B cell (primary cell): ENCODE data around the gene SEMA4A. TPM values are rescaled to one million over a fixed set of nuclear protein-coding genes. Genes with fewer than 3 reads are reported as not detected.

ENCODE experiments used
- ATAC-seq: fragments of 200-7000 bp; cut with Tn5 transposase; one replicate; pipeline ENCODE4 v1.10.0; 2021; ENCODE audit warnings: low read depth, mild to moderate bottlenecking, moderate number of reproducible peaks, moderate library complexity
- CTCF ChIA-PET: fragments of 350-600 bp; sonication (Branson Sonifier 250); formaldehyde crosslinking; loops from one replicate; lab custom pipeline; 2021; ENCODE audit warnings: antibody characterized with exemption, inconsistent platforms; lab: Charles Lee
- POLR2A ChIA-PET: fragments of 350-600 bp; sonication (Branson Sonifier 250); formaldehyde crosslinking; loops from one replicate; lab custom pipeline; 2021; ENCODE audit warnings: antibody characterized with exemption; lab: Charles Lee
- DNase-seq: peaks from one replicate; pipeline ENCODE4 v3.0.0; 2013
- H2AFZ ChIP-seq: 2 replicates; pipeline ENCODE4 v1.6.1; 2012; ENCODE audit warnings: mild to moderate bottlenecking, low read depth, low read length; ENCODE audit not compliant: insufficient read depth, poor library complexity, severe bottlenecking
- H3K27ac ChIP-seq, 2 donors: 1 replicate in 1 of 2; 2 replicates in 1 of 2; pipeline ENCODE4 v1.5.1; 2012 to 2013; ENCODE audit warnings: low read length in 2 of 2, mild to moderate bottlenecking in 2 of 2, moderate library complexity in 1 of 2
- H3K27me3 ChIP-seq, 4 experiments: fragments of 200-600 bp in 1 of 4; sonication (generic) in 1 of 4; replicated peaks in 1 of 4; 1 replicate in 2 of 4; 2 replicates in 2 of 4; pipeline versions ENCODE4 v1.6.1 to v1.7.0; 2013 to 2016; ENCODE audit warnings: low read length in 3 of 4, mild to moderate bottlenecking in 2 of 4, mixed read lengths in 1 of 4, moderate library complexity in 1 of 4; ENCODE audit not compliant: insufficient read depth in 4 of 4, control insufficient read depth in 3 of 4; ENCODE audit errors: control extremely low read depth in 1 of 4
- H3K36me3 ChIP-seq, 2 experiments: replicated peaks in 1 of 2; 1 replicate in 1 of 2; 2 replicates in 1 of 2; pipeline versions ENCODE4 v1.6.1 to v1.7.1; 2013; ENCODE audit warnings: low read length in 1 of 2; ENCODE audit not compliant: insufficient read depth in 2 of 2, control insufficient read depth in 1 of 2; ENCODE audit errors: control extremely low read depth in 1 of 2, extremely low read depth in 1 of 2
- H3K4me1 ChIP-seq, 2 donors: fragments of 200-600 bp in 1 of 2; sonication (generic) in 1 of 2; 1 replicate in 1 of 2; 2 replicates in 1 of 2; pipeline versions ENCODE4 v1.5.1 to v1.6.1; 2013 to 2017; ENCODE audit warnings: low read length in 2 of 2; ENCODE audit not compliant: control insufficient read depth in 2 of 2, insufficient read depth in 2 of 2
- H3K4me2 ChIP-seq: replicated peaks from 2 replicates; pipeline ENCODE3; 2012; ENCODE audit warnings: mild to moderate bottlenecking, low read depth, low read length; ENCODE audit not compliant: poor library complexity, severe bottlenecking
- H3K4me3 ChIP-seq, 5 experiments: fragments of 200-600 bp in 1 of 5; sonication (generic) in 1 of 5; 1 replicate in 3 of 5; 2 replicates in 2 of 5; pipeline versions ENCODE4 v1.5.1 to v1.7.0; 2011 to 2016; ENCODE audit warnings: low read length in 4 of 5, mild to moderate bottlenecking in 4 of 5, low read depth in 2 of 5, control low read depth in 1 of 5, moderate library complexity in 1 of 5; ENCODE audit not compliant: insufficient read depth in 1 of 5; ENCODE audit errors: control extremely low read depth in 1 of 5, extremely low read depth in 1 of 5
- H3K79me2 ChIP-seq: fragments of 200-600 bp; sonication (generic); one replicate; pipeline ENCODE4 v1.6.0; 2016; ENCODE audit warnings: low read length; ENCODE audit not compliant: control insufficient read depth, insufficient read depth
- H3K9ac ChIP-seq: fragments of 200-600 bp; sonication (generic); 2 replicates; pipeline ENCODE4 v1.6.1; 2017; ENCODE audit warnings: mild to moderate bottlenecking, low read length, moderate library complexity
- H3K9me3 ChIP-seq, 3 donors: one replicate each; pipeline versions ENCODE4 v1.6.1 to v1.7.1; 2013; ENCODE audit warnings: low read length in 2 of 3; ENCODE audit not compliant: control insufficient read depth in 2 of 3, insufficient read depth in 1 of 3; ENCODE audit errors: control extremely low read depth in 1 of 3
- H4K20me1 ChIP-seq: 2 replicates; pipeline ENCODE4 v1.6.0; 2012; ENCODE audit warnings: mild to moderate bottlenecking, low read length; ENCODE audit not compliant: insufficient read depth, control insufficient read depth, poor library complexity, severe bottlenecking
- H3K27ac Mint-ChIP-seq: one replicate; pipeline ENCODE4 v1.8.0; 2021; ENCODE audit warnings: mixed read lengths
- H3K27me3 Mint-ChIP-seq: one replicate; pipeline ENCODE4 v1.8.0; 2021; ENCODE audit warnings: mixed read lengths
- H3K4me1 Mint-ChIP-seq: one replicate; pipeline ENCODE4 v1.8.0; 2021; ENCODE audit warnings: mixed read lengths
- H3K4me3 Mint-ChIP-seq: one replicate; pipeline ENCODE4 v1.8.0; 2021; ENCODE audit warnings: mixed read lengths
- H3K9me3 Mint-ChIP-seq: one replicate; pipeline ENCODE4 v1.8.0; 2022; ENCODE audit warnings: mixed read lengths; ENCODE audit not compliant: insufficient read depth
- EZH2 ChIP-seq: IDR thresholded peaks from 2 replicates; pipeline ENCODE4 v1.6.1; 2012; ENCODE audit warnings: borderline replicate concordance, low read depth, mild to moderate bottlenecking, moderate library complexity, low read length; ENCODE audit not compliant: insufficient read depth, poor library complexity, severe bottlenecking
- WGBS: methylation state at CpG from one replicate; pipeline ENCODE4 v1.1.5; 2013; ENCODE audit warnings: missing lambda C conversion rate; ENCODE audit not compliant: insufficient coverage; 5-methylcytosine and 5-hydroxymethylcytosine counted together
- intact Hi-C: fragments of 100-400 bp; cut with micrococcal nuclease; formaldehyde crosslinking; loops from one replicate; pipeline ENCODE4 v1.10.0; 2022
- polyA plus RNA-seq: library from polyadenylated mRNA; depleted of rRNA; stranded (reverse); fragments of >200 nt; gene quantifications from 2 replicates; pipeline ENCODE4 v1.2.3, GENCODE V29; 2012
- small RNA-seq: library from RNA; depleted of rRNA; stranded (forward); fragments of <200 nt; gene quantifications from one replicate; pipeline ENCODE3, GENCODE V24; 2012; ENCODE audit warnings: low replicate concordance, low read depth; ENCODE audit not compliant: insufficient read length
- total RNA-seq, 2 donors: library from RNA; stranded (reverse); fragments of 120-200 nt in 1 of 2; gene quantifications; 1 replicate in 1 of 2; 2 replicates in 1 of 2; pipeline versions ENCODE4 v1.2.3 to v1.2.4, GENCODE V29; 2013 to 2022
- TF ChIP-seq, protein P1 (sequence below): fragments of 200-600 bp; IDR thresholded peaks from one replicate; pipeline ENCODE4 v1.8.0; 2022; ENCODE audit warnings: antibody characterized with exemption, mild to moderate bottlenecking

Gene SEMA4A
- total and polyA plus RNA-seq, 2 donors (not counting 1 experiment from before 2014, with no cell fraction given) = 9.2 to 15.5 TPM

DNA sequence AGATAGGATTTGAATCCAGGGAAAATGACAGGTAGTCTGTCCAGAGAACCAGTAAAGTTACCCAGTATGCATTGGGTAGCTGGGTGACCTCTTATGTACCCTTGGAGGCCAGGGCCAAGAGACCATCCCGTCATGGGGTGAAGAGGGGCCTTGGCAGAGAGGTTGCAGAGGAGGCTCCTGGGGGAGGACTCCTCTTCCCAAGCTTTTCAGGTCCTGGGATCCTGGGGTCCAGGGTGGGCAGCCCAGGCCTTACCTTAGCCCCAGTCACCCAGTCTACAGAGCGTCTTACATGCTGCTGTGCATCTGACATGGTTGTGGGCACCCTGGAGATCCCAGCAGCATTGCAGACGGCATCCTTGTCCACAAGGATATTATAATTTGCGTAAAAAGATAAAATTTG is 73.4 kb downstream of the SEMA4A start:
- no peak overlapping the region for H3K4me2 ChIP-seq
- ATAC-seq (no peak), DNase-seq (no peak)
- no peak overlapping the region for H3K9ac ChIP-seq
- no peak overlapping the region for H3K4me3 Mint-ChIP-seq
- intact Hi-C loops = no loop called here
- H3K27ac ChIP-seq = no peak overlapping the region
- H3K36me3 ChIP-seq = peaks cover 22 to 37% of the 10 kb centered on the region in 2 experiments
- H3K4me3 ChIP-seq = no peak overlapping the region
- ChIA-PET POLR2A (interaction anchor here (0.6 kb wide), 1 partner anchor 76 kb away, joined by 3 read pairs; no protein-coding TSS in a partner anchor), CTCF (interaction anchor here (0.6 to 14.5 kb wide), 9 partner anchors 13 to 135 kb away, joined by 3 to 381 read pairs (median 39); partner anchors contain the start of genes PMF1 and SEMA4A)
- peaks cover 26% of the 10 kb centered on the region for H3K79me2 ChIP-seq
- peaks cover 4% of the 10 kb centered on the region for H3K4me1 Mint-ChIP-seq
- no peak overlapping the region for H3K27ac Mint-ChIP-seq
- no peaks in the 10 kb centered on the region for H4K20me1 ChIP-seq
- no peak for TF ChIP-seq EZH2
- TF ChIP-seq, protein P1, sequence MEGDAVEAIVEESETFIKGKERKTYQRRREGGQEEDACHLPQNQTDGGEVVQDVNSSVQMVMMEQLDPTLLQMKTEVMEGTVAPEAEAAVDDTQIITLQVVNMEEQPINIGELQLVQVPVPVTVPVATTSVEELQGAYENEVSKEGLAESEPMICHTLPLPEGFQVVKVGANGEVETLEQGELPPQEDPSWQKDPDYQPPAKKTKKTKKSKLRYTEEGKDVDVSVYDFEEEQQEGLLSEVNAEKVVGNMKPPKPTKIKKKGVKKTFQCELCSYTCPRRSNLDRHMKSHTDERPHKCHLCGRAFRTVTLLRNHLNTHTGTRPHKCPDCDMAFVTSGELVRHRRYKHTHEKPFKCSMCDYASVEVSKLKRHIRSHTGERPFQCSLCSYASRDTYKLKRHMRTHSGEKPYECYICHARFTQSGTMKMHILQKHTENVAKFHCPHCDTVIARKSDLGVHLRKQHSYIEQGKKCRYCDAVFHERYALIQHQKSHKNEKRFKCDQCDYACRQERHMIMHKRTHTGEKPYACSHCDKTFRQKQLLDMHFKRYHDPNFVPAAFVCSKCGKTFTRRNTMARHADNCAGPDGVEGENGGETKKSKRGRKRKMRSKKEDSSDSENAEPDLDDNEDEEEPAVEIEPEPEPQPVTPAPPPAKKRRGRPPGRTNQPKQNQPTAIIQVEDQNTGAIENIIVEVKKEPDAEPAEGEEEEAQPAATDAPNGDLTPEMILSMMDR = no peak
- H3K4me1 ChIP-seq = no peaks in the 10 kb centered on the region
- WGBS = 95% methylated on average over 4 of the region's 4 CpGs
- no peaks in the 10 kb centered on the region for H3K27me3 ChIP-seq
- H3K9me3 ChIP-seq = no peaks in the 10 kb centered on the region
- no peaks in the 10 kb centered on the region for H3K27me3 Mint-ChIP-seq
- H3K9me3 Mint-ChIP-seq = no peaks in the 10 kb centered on the region
- no peak overlapping the region for H2AFZ ChIP-seq

Small RNAs within 50 kb of the gene (small RNA-seq; reads per million reads assigned to genes)
- gene RF00568 = not detected

Other genes with a start within 250 kb of the SEMA4A start
- gene RIT1, start 242.2 kb upstream of the SEMA4A start, total RNA-seq = 43.4 and 45.7 TPM in 2 replicates
- 14.2 and 28.6 TPM in 2 replicates for gene RIT1, start 242.2 kb upstream of the SEMA4A start, polyA plus RNA-seq
- gene KHDC4, start 219.2 kb upstream of the SEMA4A start, total RNA-seq = 122 TPM in 2 replicates
- gene KHDC4, start 219.2 kb upstream of the SEMA4A start, polyA plus RNA-seq = 47.3 and 51.3 TPM in 2 replicates
- 0.32 TPM in 1 of 2 replicates, not detected in the other for gene RXFP4, start 211.9 kb upstream of the SEMA4A start, total RNA-seq
- 0.12 TPM in 1 of 2 replicates, not detected in the other for gene RXFP4, start 211.9 kb upstream of the SEMA4A start, polyA plus RNA-seq
- gene ARHGEF2, start 175.0 kb upstream of the SEMA4A start, total RNA-seq = 245 and 247 TPM in 2 replicates
- 241 and 269 TPM in 2 replicates for gene ARHGEF2, start 175.0 kb upstream of the SEMA4A start, polyA plus RNA-seq
- 160 and 161 TPM in 2 replicates for gene SSR2, start 132.6 kb upstream of the SEMA4A start, total RNA-seq
- gene SSR2, start 132.6 kb upstream of the SEMA4A start, polyA plus RNA-seq = 359 and 386 TPM in 2 replicates
- gene UBQLN4, start 99.8 kb upstream of the SEMA4A start, total RNA-seq = 35.1 and 39.0 TPM in 2 replicates
- 20.9 and 24.1 TPM in 2 replicates for gene UBQLN4, start 99.8 kb upstream of the SEMA4A start, polyA plus RNA-seq
- gene LAMTOR2, start 98.8 kb upstream of the SEMA4A start, total RNA-seq = 31.5 and 37.8 TPM in 2 replicates
- gene LAMTOR2, start 98.8 kb upstream of the SEMA4A start, polyA plus RNA-seq = 27.9 and 55.9 TPM in 2 replicates
- 0.69 and 1.1 TPM in 2 replicates for gene RAB25, start 92.4 kb upstream of the SEMA4A start, total RNA-seq
- 0.81 and 2.2 TPM in 2 replicates for gene RAB25, start 92.4 kb upstream of the SEMA4A start, polyA plus RNA-seq
- 0.73 and 1.1 TPM in 2 replicates for gene MEX3A, start 71.1 kb upstream of the SEMA4A start, total RNA-seq
- gene MEX3A, start 71.1 kb upstream of the SEMA4A start, polyA plus RNA-seq = 0.22 and 0.27 TPM in 2 replicates
- 28.7 and 32.3 TPM in 2 replicates for gene LMNA, start 38.9 kb upstream of the SEMA4A start, total RNA-seq
- gene LMNA, start 38.9 kb upstream of the SEMA4A start, polyA plus RNA-seq = 19.4 and 53.1 TPM in 2 replicates
- 26.6 and 27.2 TPM in 2 replicates for gene SLC25A44, start 40.5 kb downstream of the SEMA4A start, total RNA-seq
- 14.9 and 21.9 TPM in 2 replicates for gene SLC25A44, start 40.5 kb downstream of the SEMA4A start, polyA plus RNA-seq
- gene PMF1, start 59.4 kb downstream of the SEMA4A start, total RNA-seq = 58.3 and 64.3 TPM in 2 replicates
- 101 and 114 TPM in 2 replicates for gene PMF1, start 59.4 kb downstream of the SEMA4A start, polyA plus RNA-seq
- gene BGLAP, start 88.6 kb downstream of the SEMA4A start, total RNA-seq = 7.4 and 8.3 TPM in 2 replicates
- 1.4 and 3.1 TPM in 2 replicates for gene BGLAP, start 88.6 kb downstream of the SEMA4A start, polyA plus RNA-seq
- gene PAQR6, start 94.5 kb downstream of the SEMA4A start, total RNA-seq = 1.4 and 1.8 TPM in 2 replicates
- gene PAQR6, start 94.5 kb downstream of the SEMA4A start, polyA plus RNA-seq = 1.3 and 1.8 TPM in 2 replicates
- gene SMG5, start 129.2 kb downstream of the SEMA4A start, total RNA-seq = 74.0 and 77.0 TPM in 2 replicates
- gene SMG5, start 129.2 kb downstream of the SEMA4A start, polyA plus RNA-seq = 45.8 and 53.5 TPM in 2 replicates
- gene TMEM79, start 130.7 kb downstream of the SEMA4A start, total RNA-seq = 9.9 and 11.5 TPM in 2 replicates
- gene TMEM79, start 130.7 kb downstream of the SEMA4A start, polyA plus RNA-seq = 16.9 and 19.1 TPM in 2 replicates
- gene GLMP, start 142.1 kb downstream of the SEMA4A start, total RNA-seq = 21.2 and 21.3 TPM in 2 replicates
- 4.2 and 10.2 TPM in 2 replicates for gene GLMP, start 142.1 kb downstream of the SEMA4A start, polyA plus RNA-seq
- gene VHLL, start 145.7 kb downstream of the SEMA4A start, total RNA-seq = 0.49 TPM in 1 of 2 replicates, not detected in the other
- 0.36 and 0.45 TPM in 2 replicates for gene VHLL, start 145.7 kb downstream of the SEMA4A start, polyA plus RNA-seq
- 106 and 109 TPM in 2 replicates for gene CCT3, start 184.7 kb downstream of the SEMA4A start, total RNA-seq
- gene CCT3, start 184.7 kb downstream of the SEMA4A start, polyA plus RNA-seq = 78.4 and 107 TPM in 2 replicates
- gene TSACC, start 184.9 kb downstream of the SEMA4A start, total RNA-seq = 0.69 TPM in 1 of 2 replicates, not detected in the other
- gene TSACC, start 184.9 kb downstream of the SEMA4A start, polyA plus RNA-seq = 1.2 TPM in 1 of 2 replicates, not detected in the other
- not detected in 2 replicates for gene RHBG, start 215.6 kb downstream of the SEMA4A start, total RNA-seq
- gene RHBG, start 215.6 kb downstream of the SEMA4A start, polyA plus RNA-seq = not detected in 2 replicates